ENCODE results near the gene BBIP1.

BBIP1 gene

DNA sequence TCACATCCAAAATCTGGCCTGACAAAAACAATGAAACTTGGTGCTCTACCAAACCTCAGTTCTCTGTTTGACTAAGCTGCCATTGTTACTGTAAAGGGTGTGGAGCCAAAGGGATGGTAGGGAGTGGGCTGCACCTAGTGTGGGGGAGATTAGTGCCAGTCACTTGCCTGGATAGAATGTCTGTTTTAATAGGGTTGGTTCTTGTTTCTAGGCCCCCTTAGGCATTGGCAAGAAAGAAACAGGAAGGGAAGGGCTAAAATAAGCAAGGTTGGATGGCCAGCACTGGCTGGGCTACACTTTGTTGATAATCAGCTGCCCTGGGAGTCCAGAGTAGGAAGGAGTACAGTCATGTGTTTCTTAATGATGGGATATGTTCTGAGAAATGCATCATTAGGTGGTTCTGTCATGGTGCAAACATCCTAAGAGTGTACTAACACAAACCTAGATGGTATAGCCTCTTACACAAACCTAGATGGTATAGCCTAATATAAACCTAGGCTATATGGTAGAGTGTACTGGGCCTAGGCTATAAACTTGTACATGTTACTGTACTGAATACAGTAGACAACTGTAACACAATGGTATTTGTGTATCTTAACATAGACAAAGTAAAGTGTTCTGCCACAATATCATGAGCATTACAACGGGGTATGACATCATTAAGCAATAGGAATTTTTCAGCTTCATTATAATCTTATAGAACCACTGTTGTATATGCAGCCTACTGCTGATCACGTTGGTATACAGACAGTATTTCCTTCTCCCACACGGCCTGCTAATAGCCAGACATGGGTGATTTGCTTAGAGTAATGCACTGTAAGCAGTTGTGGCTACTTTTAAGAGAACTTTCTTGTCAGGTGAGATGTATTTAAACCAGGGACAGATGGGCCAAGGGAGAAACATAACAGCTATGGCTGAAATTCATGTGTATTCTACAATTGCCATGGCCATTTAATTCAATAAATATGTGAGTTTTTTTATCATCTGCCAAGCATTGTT is 15.4 kb downstream of the BBIP1 start:
- H3K9ac ChIP-seq (ENCODE audit: low read depth, low read length), result no peak overlapping the region
- peaks cover 8% of the 10 kb centered on the region for H3K4me1 ChIP-seq (ENCODE audit: control insufficient read depth, insufficient read depth, low read length)
- no peak overlapping the region for H3K27ac ChIP-seq (ENCODE audit: low read depth, low read length)
- no peaks in the 10 kb centered on the region for H3K27me3 ChIP-seq (ENCODE audit: control insufficient read depth, insufficient read depth, low read length)
- H3K9me3 ChIP-seq (ENCODE audit: control insufficient read depth, insufficient read depth, low read length), result no peaks in the 10 kb centered on the region
- H3K36me3 ChIP-seq (ENCODE audit: control insufficient read depth, insufficient read depth, low read length), result peaks cover 14% of the 10 kb centered on the region
- no peak overlapping the region for H3K4me3 ChIP-seq (ENCODE audit: low read depth, low read length)

DNA sequence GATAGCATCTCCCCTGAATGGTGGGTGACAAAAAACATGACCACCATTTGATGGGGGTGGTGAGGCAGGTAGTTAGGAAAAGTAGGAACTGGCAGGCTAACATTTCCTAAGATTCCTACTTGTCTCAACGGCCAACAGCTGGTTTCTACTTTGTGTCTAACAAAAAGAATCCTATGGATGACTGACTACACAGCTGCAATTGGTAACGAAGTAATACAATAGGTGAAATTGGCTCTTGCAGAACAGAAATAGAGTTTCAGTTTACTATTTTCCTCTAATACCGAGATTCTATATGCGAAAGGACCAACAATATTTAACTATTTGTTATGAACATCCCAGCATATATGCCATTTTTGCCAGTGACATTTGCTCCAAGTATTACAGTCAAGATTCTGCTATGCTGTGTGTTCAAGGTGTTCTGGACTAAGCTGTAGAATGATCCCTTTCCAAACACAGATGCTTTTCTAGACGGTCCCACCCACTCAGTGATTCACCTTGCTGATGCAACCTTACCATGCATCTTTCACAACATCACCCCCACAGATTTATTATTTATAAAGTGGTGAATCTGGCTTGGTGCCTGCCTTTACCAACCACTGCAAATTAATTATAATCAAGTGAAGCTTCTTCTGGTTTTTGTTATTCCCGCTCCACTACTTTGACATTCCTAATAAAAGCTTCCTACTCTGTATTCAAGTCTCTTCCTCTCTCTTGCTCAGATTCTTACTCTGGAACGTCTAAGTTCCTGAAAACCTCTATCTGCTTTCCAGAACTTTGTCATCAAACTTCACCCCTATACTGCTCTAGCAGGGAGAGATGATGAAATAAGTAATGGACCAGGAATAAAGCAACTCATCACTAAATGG is 16.8 kb downstream of the BBIP1 start:
- H3K9ac ChIP-seq (ENCODE audit: low read depth, low read length), result no peak overlapping the region

DNA sequence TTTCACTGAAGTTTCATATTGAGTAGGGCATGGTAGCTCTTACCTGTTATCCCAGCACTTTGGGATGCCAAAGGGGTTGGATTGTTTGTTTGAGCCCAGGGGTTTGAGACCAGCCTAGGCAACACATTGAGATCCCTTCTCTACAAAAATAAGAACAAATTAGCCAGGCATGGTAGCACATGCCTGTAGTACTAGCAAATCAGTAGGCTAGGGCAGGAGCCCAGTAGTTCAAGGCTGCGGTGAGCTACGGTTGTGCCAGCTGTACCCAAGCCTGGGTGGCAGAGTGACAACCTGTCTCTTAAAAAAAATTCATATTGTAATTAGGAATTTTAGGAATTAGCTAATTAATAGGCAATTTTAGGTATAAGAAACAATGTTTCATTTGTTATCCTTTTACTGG is 18.0 kb downstream of the BBIP1 start:
- peaks cover 23% of the 10 kb centered on the region for H3K36me3 ChIP-seq (ENCODE audit: control insufficient read depth, insufficient read depth, low read length)
- no peaks in the 10 kb centered on the region for H3K9me3 ChIP-seq (ENCODE audit: control insufficient read depth, insufficient read depth, low read length)
- no peak overlapping the region for H3K9ac ChIP-seq (ENCODE audit: low read depth, low read length)
- H3K27me3 ChIP-seq (ENCODE audit: control insufficient read depth, insufficient read depth, low read length), result no peaks in the 10 kb centered on the region
- H3K4me3 ChIP-seq (ENCODE audit: low read depth, low read length), result no peak overlapping the region
- H3K4me1 ChIP-seq (ENCODE audit: control insufficient read depth, insufficient read depth, low read length), result no peaks in the 10 kb centered on the region
- no peak overlapping the region for H3K27ac ChIP-seq (ENCODE audit: low read depth, low read length)

More for the DNA sequence above, 16.8 kb downstream of the BBIP1 start:
- H3K9me3 ChIP-seq (ENCODE audit: control insufficient read depth, insufficient read depth, low read length), result no peaks in the 10 kb centered on the region
- peaks cover 15% of the 10 kb centered on the region for H3K36me3 ChIP-seq (ENCODE audit: control insufficient read depth, insufficient read depth, low read length)
- no peak overlapping the region for H3K4me3 ChIP-seq (ENCODE audit: low read depth, low read length)
- H3K4me1 ChIP-seq (ENCODE audit: control insufficient read depth, insufficient read depth, low read length), result 0 out of 2 replicates have a peak, but pooled peaks cover 1% of the 10 kb centered on the region
- no peaks in the 10 kb centered on the region for H3K27me3 ChIP-seq (ENCODE audit: control insufficient read depth, insufficient read depth, low read length)
- H3K27ac ChIP-seq (ENCODE audit: low read depth, low read length), result no peak overlapping the region

DNA sequence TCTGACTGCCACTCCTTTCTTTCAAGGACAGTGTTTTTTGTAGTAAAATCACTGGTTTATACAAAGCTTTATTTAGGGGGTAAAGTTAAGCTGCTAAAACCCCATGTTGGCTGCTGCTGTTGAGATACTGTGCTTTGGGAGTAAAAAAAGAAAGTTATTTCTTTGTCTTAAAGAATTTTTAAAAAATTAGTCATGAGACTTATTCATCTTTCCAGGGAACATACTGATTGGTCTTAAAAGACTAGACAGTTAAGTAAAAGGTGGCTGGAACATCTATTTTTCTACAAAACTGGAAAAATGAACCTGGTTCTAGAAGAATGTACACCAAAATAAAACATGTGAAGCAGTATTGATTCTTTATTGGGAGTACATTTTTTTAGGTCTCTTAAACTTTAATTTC is 20.6 kb downstream of the BBIP1 start:
- Histone ChIP-seq H3K27ac (ENCODE audit: low read depth, low read length) (no peak overlapping the region), H3K9me3 (ENCODE audit: control insufficient read depth, insufficient read depth, low read length) (no peaks in the 10 kb centered on the region), H3K27me3 (ENCODE audit: control insufficient read depth, insufficient read depth, low read length) (no peaks in the 10 kb centered on the region), H3K9ac (ENCODE audit: low read depth, low read length) (no peak overlapping the region), H3K4me1 (ENCODE audit: control insufficient read depth, insufficient read depth, low read length) (no peaks in the 10 kb centered on the region), H3K4me3 (ENCODE audit: low read depth, low read length) (no peak overlapping the region), H3K36me3 (ENCODE audit: control insufficient read depth, insufficient read depth, low read length) (peaks cover 40% of the 10 kb centered on the region)

DNA sequence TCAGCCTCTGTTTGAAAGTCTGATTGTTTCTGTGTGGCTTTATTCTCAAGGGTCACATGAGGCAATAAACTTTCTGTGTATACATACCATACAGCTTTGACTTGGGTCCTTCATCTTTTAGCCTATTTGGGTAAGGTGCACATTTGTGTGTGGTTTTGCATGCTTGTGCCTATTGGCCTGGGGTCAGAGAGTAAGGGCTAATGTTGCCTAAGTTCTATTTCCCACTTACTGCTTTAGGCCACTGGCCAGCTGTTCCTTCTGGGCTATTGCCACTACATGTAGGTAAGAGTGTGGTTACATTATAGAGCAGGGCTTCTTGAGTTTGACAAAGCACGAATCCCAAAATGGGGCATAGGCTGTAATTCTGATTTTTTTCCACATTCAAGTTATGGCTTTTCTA is 21.8 kb downstream of the BBIP1 start:
- H3K36me3 ChIP-seq (ENCODE audit: control insufficient read depth, insufficient read depth, low read length), result peaks cover 42% of the 10 kb centered on the region
- no peaks in the 10 kb centered on the region for H3K4me1 ChIP-seq (ENCODE audit: control insufficient read depth, insufficient read depth, low read length)
- no peak overlapping the region for H3K27ac ChIP-seq (ENCODE audit: low read depth, low read length)

DNA sequence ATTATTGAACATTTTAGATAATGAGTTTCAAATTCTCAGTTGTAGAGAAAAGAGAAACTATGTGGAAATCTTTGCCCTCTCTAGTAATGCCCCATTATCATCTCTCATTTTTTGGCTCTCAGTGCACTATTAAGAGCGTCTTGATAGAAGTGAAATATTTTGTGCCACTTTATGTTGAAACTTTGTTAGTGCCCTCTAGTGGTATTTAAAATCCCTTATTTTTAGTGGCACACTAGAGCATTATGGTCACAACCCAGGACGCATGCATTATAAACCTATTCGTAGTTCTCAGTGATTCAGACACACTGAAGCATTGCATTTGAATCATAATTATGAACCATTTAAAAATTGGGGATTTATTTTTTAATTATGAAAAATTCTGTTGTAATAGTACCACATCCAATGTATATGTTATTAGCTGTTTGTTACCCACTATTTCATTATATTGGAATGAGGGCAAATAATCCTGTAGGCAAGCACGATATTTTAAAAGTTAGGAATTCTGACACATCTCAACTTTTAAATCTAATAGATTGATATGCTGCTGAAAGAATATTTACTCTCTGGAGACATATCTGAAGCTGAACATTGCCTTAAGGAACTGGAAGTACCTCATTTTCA is 25.3 kb downstream of the BBIP1 start:
- Histone ChIP-seq H3K27ac (ENCODE audit: low read depth, low read length) (no peak overlapping the region), H3K9ac (ENCODE audit: low read depth, low read length) (no peak overlapping the region), H3K36me3 (ENCODE audit: control insufficient read depth, insufficient read depth, low read length) (peaks cover 43% of the 10 kb centered on the region), H3K9me3 (ENCODE audit: control insufficient read depth, insufficient read depth, low read length) (no peaks in the 10 kb centered on the region), H3K27me3 (ENCODE audit: control insufficient read depth, insufficient read depth, low read length) (no peaks in the 10 kb centered on the region), H3K4me1 (ENCODE audit: control insufficient read depth, insufficient read depth, low read length) (no peaks in the 10 kb centered on the region), H3K4me3 (ENCODE audit: low read depth, low read length) (no peak overlapping the region)

More for the DNA sequence above, 21.8 kb downstream of the BBIP1 start:
- Histone ChIP-seq H3K9ac (ENCODE audit: low read depth, low read length) (no peak overlapping the region), H3K4me3 (ENCODE audit: low read depth, low read length) (no peak overlapping the region), H3K27me3 (ENCODE audit: control insufficient read depth, insufficient read depth, low read length) (no peaks in the 10 kb centered on the region), H3K9me3 (ENCODE audit: control insufficient read depth, insufficient read depth, low read length) (no peaks in the 10 kb centered on the region)

DNA sequence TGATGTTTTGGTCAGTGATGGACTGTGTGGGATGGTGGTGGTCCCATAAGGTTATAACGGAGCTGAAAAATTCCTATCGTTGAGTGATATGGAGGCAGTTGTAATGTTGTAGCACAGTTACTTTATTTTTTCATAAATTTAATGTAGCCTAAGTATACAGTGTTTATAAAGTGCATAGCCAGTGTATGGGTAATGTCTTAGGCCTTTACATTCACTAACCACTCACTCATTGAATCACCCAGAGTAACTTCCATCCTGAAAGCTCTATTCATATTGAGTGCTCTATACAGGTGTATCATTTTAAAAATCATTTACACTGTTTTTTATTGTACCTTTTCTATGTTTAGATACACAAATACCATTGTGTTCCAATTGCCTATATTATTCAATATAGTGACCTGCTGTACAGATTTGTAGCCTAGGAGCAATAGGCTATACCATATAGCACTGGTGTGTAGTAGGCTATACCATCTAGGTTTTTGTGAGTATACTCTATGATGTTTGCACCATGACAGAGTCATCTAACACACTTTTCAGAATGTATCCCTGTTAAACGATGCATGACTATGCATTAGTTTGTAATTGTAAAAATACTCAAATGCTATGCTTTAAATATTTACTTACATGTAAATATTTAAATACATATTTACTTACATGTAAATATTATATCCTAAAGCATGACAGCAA is 26.2 kb downstream of the BBIP1 start:
- Histone ChIP-seq H3K27me3 (ENCODE audit: control insufficient read depth, insufficient read depth, low read length) (no peaks in the 10 kb centered on the region), H3K36me3 (ENCODE audit: control insufficient read depth, insufficient read depth, low read length) (peaks cover 45% of the 10 kb centered on the region), H3K4me1 (ENCODE audit: control insufficient read depth, insufficient read depth, low read length) (no peaks in the 10 kb centered on the region), H3K9me3 (ENCODE audit: control insufficient read depth, insufficient read depth, low read length) (no peaks in the 10 kb centered on the region), H3K9ac (ENCODE audit: low read depth, low read length) (no peak overlapping the region), H3K27ac (ENCODE audit: low read depth, low read length) (no peak overlapping the region), H3K4me3 (ENCODE audit: low read depth, low read length) (no peak overlapping the region)

DNA sequence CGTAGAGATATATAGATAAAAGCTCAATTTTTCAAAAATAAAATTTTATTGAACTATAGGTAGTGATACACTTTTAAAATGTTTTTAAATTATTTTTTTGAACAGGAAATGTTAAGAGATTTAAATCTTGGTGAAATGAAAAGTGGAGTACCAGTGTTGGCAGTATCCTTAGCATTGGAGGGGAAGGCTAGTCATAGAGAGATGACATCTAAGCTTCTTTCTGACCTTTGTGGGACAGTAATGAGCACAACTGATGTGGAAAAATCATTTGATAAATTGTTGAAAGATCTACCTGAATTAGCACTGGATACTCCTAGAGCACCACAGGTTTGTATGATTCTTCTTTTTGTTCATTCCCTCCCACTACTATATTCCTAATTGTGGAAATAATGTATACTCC is 31.4 kb downstream of the BBIP1 start:
- no peaks in the 10 kb centered on the region for H3K4me1 ChIP-seq (ENCODE audit: control insufficient read depth, insufficient read depth, low read length)
- H3K36me3 ChIP-seq (ENCODE audit: control insufficient read depth, insufficient read depth, low read length), result peaks cover 39% of the 10 kb centered on the region
- H3K9me3 ChIP-seq (ENCODE audit: control insufficient read depth, insufficient read depth, low read length), result no peaks in the 10 kb centered on the region
- no peak overlapping the region for H3K9ac ChIP-seq (ENCODE audit: low read depth, low read length)
- H3K27ac ChIP-seq (ENCODE audit: low read depth, low read length), result no peak overlapping the region
- H3K4me3 ChIP-seq (ENCODE audit: low read depth, low read length), result no peak overlapping the region
- no peaks in the 10 kb centered on the region for H3K27me3 ChIP-seq (ENCODE audit: control insufficient read depth, insufficient read depth, low read length)

DNA sequence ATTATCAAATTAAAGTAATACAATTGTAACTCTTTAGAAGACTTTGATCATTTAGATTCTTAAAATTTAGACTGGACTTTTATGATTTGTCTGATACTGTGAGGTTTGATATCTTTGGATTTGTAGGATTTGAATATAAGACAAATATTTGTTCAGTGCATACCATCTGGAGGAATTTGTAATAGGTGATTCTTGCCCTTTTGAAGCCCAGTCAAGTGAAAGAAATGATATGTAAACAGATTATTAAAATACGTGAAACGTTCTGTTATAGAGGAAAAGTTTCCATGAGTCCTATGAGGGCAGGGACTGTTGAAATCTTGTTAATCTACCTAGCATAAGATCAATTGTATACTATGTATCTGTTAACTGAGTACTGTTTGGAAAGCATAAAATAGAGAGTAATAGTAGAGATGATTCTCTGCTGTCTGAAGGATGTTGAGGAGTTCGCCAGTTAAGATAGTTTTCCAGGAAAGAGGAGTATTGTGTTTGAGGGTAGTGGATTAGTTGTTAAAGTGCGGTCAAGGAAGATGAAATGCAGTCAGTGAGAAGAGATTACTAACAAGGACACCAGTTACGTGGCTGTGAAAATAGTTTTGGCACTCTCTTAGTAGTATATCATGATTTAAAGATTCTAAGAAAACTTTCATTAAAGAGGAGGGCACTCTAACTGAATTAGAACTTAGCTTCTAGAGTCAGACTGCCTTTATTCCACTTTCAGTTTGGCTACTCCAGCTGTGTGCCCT is 32.9 kb downstream of the BBIP1 start:
- Histone ChIP-seq H3K9me3 (ENCODE audit: control insufficient read depth, insufficient read depth, low read length) (no peaks in the 10 kb centered on the region), H3K27me3 (ENCODE audit: control insufficient read depth, insufficient read depth, low read length) (no peaks in the 10 kb centered on the region), H3K4me3 (ENCODE audit: low read depth, low read length) (no peak overlapping the region), H3K4me1 (ENCODE audit: control insufficient read depth, insufficient read depth, low read length) (no peaks in the 10 kb centered on the region), H3K9ac (ENCODE audit: low read depth, low read length) (no peak overlapping the region), H3K36me3 (ENCODE audit: control insufficient read depth, insufficient read depth, low read length) (peaks cover 50% of the 10 kb centered on the region), H3K27ac (ENCODE audit: low read depth, low read length) (no peak overlapping the region)

DNA sequence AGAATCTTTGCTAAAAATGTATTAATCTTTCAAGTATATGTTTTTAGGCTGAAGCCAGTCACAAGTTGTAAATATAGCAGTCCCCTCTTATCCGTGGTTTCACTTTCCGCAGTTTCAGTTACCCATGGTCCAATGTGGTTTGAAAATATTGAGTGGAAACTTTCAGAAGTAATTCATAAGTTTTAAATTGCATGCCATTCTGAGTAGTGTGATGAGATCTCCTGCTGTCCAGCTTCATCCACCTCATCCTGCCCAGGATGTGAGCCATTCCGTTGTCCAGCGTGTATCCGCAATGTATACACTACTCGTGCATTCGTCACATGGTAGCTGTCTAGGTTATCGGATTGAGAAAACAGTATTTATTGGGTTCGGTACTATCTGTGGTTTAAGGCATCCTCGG is 35.1 kb downstream of the BBIP1 start:
- no peak overlapping the region for H3K27ac ChIP-seq (ENCODE audit: low read depth, low read length)
- no peaks in the 10 kb centered on the region for H3K27me3 ChIP-seq (ENCODE audit: control insufficient read depth, insufficient read depth, low read length)
- H3K36me3 ChIP-seq (ENCODE audit: control insufficient read depth, insufficient read depth, low read length), result peaks cover 37% of the 10 kb centered on the region
- H3K9ac ChIP-seq (ENCODE audit: low read depth, low read length), result no peak overlapping the region
- H3K9me3 ChIP-seq (ENCODE audit: control insufficient read depth, insufficient read depth, low read length), result no peaks in the 10 kb centered on the region
- no peaks in the 10 kb centered on the region for H3K4me1 ChIP-seq (ENCODE audit: control insufficient read depth, insufficient read depth, low read length)
- no peak overlapping the region for H3K4me3 ChIP-seq (ENCODE audit: low read depth, low read length)
